Measurements from ENCODE around the gene ATF7.
A peak's percentile ranks its signal among the peaks of the same experiment; 100 is the strongest.

ATF7 gene

DNA sequence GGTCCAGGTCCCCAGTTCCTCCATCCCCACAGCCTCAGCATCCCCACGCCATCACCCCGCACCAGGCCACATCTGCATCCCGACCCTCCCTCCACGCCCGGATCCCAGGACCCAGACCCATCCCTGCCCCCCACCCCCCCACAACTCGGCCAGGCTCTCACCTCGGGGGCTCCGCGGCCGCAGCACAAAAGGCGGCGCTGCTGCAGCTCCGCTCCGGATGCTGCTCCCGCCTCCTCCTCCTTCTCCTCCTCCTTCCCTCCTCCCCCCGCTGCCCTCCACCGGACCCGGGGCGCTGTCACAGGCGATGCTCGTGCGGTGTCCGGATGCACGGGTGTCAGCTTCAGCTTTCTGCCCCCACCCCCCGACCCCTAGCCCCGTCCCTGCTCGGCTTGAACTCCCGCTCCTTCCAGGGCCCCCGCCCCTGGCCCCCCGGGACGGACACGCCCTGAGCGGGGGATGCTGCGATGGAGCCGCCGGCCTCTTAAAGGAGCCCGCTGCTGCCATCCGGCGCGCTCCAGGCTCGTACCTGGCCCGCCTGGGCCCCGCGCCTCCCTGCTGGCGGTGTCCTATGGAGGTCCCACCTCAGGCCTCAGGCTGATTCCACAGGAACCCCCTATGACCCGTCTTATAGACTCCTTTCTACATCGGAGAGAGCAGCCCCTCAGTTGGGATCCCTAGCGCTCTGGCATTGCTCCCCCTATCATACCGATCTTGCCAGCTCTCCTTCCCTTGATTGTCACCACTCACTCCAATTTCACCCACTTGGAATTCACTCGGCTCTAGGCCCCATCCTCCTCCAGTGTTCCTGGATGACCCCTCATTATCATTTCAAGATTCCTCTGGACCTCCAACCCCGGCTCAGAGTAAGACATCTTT, 126.7 kb downstream of the ATF7 start, which contains the start of gene MAP3K12:
TSS of gene MAP3K12 (minus strand) at position 193 of the 876 bp plus-strand sequence. CDS start 12,067 bp downstream, outside the sequence.
- TF ChIP-seq, protein P1, sequence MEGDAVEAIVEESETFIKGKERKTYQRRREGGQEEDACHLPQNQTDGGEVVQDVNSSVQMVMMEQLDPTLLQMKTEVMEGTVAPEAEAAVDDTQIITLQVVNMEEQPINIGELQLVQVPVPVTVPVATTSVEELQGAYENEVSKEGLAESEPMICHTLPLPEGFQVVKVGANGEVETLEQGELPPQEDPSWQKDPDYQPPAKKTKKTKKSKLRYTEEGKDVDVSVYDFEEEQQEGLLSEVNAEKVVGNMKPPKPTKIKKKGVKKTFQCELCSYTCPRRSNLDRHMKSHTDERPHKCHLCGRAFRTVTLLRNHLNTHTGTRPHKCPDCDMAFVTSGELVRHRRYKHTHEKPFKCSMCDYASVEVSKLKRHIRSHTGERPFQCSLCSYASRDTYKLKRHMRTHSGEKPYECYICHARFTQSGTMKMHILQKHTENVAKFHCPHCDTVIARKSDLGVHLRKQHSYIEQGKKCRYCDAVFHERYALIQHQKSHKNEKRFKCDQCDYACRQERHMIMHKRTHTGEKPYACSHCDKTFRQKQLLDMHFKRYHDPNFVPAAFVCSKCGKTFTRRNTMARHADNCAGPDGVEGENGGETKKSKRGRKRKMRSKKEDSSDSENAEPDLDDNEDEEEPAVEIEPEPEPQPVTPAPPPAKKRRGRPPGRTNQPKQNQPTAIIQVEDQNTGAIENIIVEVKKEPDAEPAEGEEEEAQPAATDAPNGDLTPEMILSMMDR (IDR thresholded peaks at IDR 0.05), result peak; percentile 60
- no peak for TF ChIP-seq ZFX (IDR thresholded peaks at IDR 0.05; ENCODE audit: borderline replicate concordance)
- H3K27ac ChIP-seq, result peak within 1 kb of the TSS; percentile 100

DNA sequence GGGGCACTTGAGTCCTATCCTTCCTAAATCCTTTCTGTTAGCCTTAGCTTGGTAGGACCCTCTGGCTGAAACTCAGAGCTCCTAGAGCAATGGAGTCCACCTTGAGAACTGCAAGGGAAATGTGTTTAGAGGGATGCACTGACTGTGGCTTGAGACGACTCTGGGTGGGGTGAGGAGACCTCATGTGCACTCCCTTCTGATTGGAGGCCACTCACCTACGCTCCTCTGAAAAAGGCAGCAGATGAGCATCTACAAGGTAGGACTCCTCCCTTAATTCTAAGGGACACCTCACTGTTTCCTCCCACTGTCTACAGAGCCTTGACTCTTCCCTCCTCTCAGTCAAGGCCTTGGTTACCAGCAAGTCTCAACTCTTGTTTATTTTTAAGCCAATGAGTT, 127.9 kb downstream of the ATF7 start:
- no peak for TF ChIP-seq ZFX (IDR thresholded peaks at IDR 0.05; ENCODE audit: borderline replicate concordance)
- TF ChIP-seq, protein P1 (IDR thresholded peaks at IDR 0.05), result no peak
- H3K27ac ChIP-seq, result peak overlapping the region; percentile 100; the same call in 1 of the 2 replicates

DNA sequence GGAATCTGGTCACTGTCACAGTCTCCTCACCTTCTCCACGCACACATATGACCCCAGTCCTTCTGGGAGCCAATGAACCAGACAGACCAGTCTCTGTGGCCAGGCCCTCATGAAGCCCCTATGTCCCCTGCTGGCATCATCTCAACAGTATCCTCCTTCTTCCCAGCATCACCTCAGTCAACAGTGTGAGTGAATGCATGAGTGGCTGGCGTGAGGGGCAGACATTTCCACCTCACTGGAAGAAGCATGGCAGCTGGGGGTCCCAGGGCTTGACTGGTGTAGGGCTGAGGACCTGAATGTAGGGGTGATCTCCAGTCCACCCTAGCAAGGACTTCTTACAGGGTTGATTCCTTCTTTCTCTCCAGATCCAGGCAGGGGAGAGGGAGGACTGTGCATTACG, 128.7 kb downstream of the ATF7 start:
- H3K27ac ChIP-seq, result no peak overlapping the region
- TF ChIP-seq, protein P1 (IDR thresholded peaks at IDR 0.05), result no peak
- TF ChIP-seq ZFX (IDR thresholded peaks at IDR 0.05; ENCODE audit: borderline replicate concordance), result no peak

DNA sequence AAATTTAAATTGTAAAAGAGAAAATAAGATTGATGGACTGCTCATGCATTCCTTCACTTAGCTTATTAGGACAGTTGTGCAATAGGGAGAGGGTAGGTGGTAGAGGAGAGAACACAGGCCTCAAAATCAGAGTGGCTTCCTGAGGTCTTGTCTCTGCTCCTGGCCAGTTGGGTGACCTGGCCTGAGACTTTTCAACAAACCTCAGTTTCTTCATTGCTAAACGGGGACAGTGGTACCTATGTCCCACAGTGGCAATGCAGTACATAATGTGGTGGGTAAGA, 129.5 kb downstream of the ATF7 start:
- H3K27ac ChIP-seq, result no peak overlapping the region
- TF ChIP-seq, protein P1 (IDR thresholded peaks at IDR 0.05), result no peak

DNA sequence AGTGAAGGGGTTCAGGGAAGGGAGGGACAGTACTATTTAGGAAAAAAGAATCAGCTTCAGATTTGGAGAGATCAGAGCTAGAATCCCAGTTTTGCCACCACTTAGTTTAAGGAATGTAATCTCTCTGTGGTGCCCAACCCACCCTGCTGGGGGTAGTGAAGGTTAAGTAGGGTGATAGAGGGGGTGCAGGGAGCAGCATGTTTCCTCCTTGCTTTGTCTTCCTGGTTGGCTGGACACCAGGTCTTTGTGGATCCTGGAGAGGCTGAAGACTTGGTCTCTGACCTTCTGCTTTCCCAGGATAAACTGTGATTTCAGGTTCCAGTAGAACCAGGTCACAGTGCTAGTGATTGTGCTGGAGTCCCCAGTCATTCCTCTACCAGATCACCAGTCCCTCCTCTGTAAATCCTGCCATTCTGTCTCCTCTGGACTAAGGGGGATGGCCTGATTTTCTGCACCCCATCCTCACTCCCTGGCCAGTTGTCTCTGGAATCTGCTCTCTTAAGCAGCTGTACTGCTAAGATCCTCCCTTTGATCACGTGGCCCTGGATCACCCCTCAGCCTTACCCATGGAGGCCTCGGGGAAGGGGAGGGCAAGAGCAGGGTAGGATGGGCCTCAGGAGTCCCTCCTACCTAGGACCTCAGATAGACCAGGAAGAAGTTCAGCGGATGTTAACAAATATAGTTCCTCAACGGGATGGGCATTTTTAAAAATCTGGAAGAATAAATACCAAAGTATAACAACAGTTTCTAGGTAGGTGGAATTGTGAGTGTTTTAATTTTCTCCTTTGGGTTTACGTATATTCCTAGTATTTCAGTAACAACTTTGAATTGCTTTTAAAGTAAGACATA, 130.1 kb downstream of the ATF7 start:
- H3K27ac ChIP-seq, result peak overlapping the region; percentile 9; the same call in 1 of the 2 replicates
- TF ChIP-seq, protein P1 (IDR thresholded peaks at IDR 0.05), result no peak
- TF ChIP-seq ZFX (IDR thresholded peaks at IDR 0.05; ENCODE audit: borderline replicate concordance), result no peak

DNA sequence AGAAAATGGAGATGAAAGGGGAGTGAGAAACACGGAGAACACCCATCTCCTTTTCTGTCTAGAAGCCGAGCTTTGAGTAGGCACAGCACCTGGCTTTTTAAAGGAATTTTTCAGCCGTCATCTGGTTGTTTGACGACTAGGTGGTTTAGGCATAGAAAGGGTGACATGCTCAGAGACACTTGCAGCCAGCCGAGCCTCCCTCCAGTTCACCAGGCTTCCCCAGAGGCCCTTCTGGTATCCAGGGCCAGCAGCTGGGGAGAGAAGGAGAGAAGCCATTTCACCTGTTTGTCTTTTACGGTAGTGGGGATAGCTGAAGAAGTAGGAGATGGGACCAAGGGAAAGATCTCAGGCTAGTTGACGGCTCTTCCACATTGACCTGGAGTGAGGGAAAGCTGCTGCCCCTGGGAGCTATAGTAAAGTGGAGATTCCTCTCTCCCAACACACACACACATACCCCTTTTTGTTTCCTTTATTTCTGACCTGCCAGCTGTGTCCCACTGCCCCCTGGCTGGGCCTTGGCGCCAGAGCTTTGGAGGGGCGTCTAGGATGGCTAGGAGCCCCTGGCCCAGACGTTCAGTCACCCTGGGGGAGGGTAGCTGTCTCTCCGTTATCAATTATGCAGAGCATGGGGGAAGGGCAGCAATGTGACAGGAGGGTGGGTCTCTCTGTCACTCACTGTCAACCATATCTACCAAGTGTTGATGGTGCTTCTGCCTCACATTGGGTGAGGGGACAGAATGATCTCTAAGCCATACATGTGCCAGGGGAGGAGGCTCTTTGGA, 132.4 kb downstream of the ATF7 start:
- TF ChIP-seq ZFX (IDR thresholded peaks at IDR 0.05; ENCODE audit: borderline replicate concordance), result no peak
- TF ChIP-seq, protein P1 (IDR thresholded peaks at IDR 0.05), result no peak
- peak overlapping the region; percentile 77 for H3K27ac ChIP-seq
